Cardiac fibroblast (primary cell): ENCODE data around the gene PARN.
"Not testable (repeated sequence)": the region's sequence is repeated elsewhere in the genome, so short reads cannot be mapped to it uniquely, and the experiment has no call there.

Source experiments
- DNase-seq, 2 donors: peaks; one replicate each; pipeline versions ENCODE4 v3.0.0 to v3.0.0-alpha.2; 2010; ENCODE audit warnings: low read depth in 2 of 2
- H3K4me3 ChIP-seq, 2 donors: replicated peaks in 1 of 2; 1 replicate in 1 of 2; 2 replicates in 1 of 2; pipeline ENCODE4 v1.5.1; 2011; ENCODE audit warnings: low read depth in 2 of 2, low read length in 2 of 2, mild to moderate bottlenecking in 2 of 2, moderate library complexity in 1 of 2
- TF ChIP-seq, protein P1 (sequence below): IDR thresholded peaks from one replicate; pipeline ENCODE4 v1.5.1; 2011; ENCODE audit warnings: low read depth, mild to moderate bottlenecking, low read length, inconsistent platforms

Gene PARN

GRCh38 chr16:14428043-14428442, 202.0 kb downstream of the PARN start:
- H3K4me3 ChIP-seq, result no peak overlapping the region
- DNase-seq, result no peak
- TF ChIP-seq, protein P1, sequence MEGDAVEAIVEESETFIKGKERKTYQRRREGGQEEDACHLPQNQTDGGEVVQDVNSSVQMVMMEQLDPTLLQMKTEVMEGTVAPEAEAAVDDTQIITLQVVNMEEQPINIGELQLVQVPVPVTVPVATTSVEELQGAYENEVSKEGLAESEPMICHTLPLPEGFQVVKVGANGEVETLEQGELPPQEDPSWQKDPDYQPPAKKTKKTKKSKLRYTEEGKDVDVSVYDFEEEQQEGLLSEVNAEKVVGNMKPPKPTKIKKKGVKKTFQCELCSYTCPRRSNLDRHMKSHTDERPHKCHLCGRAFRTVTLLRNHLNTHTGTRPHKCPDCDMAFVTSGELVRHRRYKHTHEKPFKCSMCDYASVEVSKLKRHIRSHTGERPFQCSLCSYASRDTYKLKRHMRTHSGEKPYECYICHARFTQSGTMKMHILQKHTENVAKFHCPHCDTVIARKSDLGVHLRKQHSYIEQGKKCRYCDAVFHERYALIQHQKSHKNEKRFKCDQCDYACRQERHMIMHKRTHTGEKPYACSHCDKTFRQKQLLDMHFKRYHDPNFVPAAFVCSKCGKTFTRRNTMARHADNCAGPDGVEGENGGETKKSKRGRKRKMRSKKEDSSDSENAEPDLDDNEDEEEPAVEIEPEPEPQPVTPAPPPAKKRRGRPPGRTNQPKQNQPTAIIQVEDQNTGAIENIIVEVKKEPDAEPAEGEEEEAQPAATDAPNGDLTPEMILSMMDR, result no peak

DNA sequence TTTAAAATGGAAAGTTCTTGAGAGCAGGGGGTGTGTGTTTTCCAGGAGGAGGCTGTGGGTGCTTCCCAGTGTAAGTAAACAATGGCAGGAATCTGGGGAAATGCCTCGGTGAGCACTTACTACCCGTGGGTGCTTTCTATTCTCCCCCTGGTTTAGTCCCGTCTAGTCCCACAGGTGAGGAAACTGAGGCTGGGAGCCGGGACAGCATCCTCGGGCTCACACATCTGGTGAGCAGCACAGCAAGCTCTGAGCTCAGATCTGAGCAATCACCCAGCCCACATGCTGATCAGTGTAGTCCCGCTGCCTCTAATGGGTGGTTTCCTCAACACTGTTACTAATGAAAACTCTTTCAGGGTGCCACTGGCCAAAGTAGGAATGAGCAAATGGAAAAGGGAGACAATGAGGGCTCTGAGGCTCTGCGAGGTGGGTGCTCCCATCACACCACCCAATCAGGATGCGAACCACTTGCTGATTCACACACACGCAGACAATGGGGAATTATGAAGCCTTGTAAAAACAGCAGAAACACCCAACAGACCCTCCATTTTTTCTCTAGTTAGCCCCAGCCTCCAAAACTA, 202.6 kb downstream of the PARN start:
- peak in 1 of 2 donors; percentile 39 for DNase-seq
- TF ChIP-seq, protein P1, result no peak
- no peak overlapping the region for H3K4me3 ChIP-seq

DNA sequence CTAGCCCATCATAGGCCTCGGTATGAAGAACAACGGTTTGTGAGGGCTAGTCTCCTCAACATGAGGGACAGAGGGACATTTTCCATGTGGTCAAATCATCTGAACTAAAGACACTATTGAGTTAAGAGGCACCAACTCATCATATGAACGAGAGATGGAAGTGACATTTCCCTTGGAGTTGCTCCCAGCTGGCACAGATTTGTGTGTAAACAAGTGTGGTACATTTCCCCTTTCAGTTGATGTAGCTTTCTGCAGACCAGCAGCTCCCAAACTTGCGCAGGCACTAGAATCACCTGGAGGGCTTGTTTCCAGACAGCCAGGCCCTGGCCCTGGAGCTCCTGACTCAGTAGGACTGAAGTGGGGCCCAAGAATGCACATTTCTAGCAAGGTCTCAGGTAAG, 205.5 kb downstream of the PARN start:
- DNase-seq, result no peak
- TF ChIP-seq, protein P1, result no peak
- no peak overlapping the region for H3K4me3 ChIP-seq

DNA sequence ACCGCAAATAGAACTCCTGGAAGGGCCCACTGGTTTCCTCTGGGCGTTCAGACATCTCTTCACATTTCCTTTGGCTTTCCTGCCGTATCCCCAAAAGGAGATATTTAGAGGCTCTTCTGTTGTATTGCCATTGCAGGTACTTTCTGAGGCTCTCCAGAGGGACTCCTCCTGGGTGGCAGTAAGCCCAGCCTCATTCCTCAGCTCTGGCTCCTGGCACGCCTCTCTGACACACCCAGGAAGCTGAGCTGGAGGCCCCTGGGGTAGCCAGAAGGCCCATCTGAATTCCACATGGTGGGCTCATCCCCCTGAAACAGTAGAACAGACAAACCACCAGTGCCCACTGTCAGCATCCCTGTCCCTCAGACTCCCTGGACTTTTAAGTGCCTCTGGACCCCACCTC, 206.7 kb downstream of the PARN start:
- TF ChIP-seq, protein P1, result no peak
- H3K4me3 ChIP-seq, result no peak overlapping the region
- peak in 1 of 2 donors; percentile 14 for DNase-seq

- peak in 1 of 2 donors; percentile 24 for DNase-seq
- TF ChIP-seq, protein P1, result no peak
- H3K4me3 ChIP-seq, result no peak overlapping the region
Observed at GRCh38 chr16:14420721-14421488, 209.2 kb downstream of the PARN start.

DNA sequence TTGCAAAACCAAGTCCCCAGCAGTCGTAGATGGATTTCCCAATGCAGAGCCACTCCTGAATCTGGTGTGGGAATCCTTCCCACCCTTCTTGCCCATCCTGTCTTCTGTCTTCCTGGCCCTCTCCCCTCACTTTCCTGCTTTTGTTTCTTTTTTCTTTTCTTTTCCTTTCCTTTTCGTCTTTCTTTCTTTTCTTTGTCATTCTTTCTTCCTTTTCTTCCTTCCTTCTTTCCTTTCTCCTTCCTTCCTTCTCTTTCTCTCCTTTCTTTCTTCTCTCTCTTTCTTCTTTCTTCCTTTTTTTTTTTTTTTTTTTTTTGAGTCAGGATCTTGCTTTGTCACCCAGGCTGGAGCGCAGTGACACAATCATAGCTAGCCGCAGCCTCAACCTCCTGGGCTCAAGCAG, 209.8 kb downstream of the PARN start:
- not testable (repeated sequence) for DNase-seq, H3K4me3 ChIP-seq

- no peak for DNase-seq
- no peak overlapping the region for H3K4me3 ChIP-seq
- TF ChIP-seq, protein P1, result no peak
Observed at GRCh38 chr16:14419817-14420216, 210.2 kb downstream of the PARN start.
